VCaP (cell line): ENCODE data around the gene SCYL2.
A peak's percentile ranks its signal among the peaks of the same experiment; 100 is the strongest.
"Not testable (repeated sequence)": the region's sequence is repeated elsewhere in the genome, so short reads cannot be mapped to it uniquely, and the experiment has no call there.

Experiments used
- H3K27ac ChIP-seq: fragments of 450-650 bp; 2 replicates; pipeline ENCODE4 v1.5.1; 2017
- CTCF ChIP-seq: fragments of 450-650 bp; conservative IDR thresholded peaks from 2 replicates; pipeline ENCODE4 v1.5.1; 2017; ENCODE audit warnings: mild to moderate bottlenecking, moderate library complexity

SCYL2 gene

DNA sequence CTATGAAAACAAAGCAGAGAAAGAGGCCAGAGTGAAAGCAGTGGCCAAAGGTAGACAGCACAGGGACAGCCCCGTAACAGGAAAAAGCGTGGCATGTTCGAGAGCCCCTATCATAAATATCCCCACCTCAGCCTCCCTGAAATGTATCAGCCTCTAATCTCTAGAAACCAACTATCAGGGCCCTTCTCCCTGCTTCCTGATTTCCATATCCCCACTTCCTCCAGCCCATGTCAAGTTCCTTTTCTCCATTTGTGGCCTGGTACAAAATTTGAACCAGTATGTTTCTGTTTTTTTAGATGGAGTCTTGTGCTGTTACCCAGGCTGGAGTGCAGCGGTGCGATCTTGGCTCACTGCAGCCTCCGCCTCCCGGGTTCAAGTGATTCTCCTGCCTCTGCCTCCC is 17.0 kb upstream of the SCYL2 start:
- H3K27ac ChIP-seq, result peak overlapping the region; percentile 94; the same call in 1 of the 2 replicates
- TF ChIP-seq CTCF, result no peak

GRCh38 chr12:100251917-100252316 is 15.1 kb upstream of the SCYL2 start:
- H3K27ac ChIP-seq, result peak overlapping the region; percentile 94
- TF ChIP-seq CTCF, result no peak

GRCh38 chr12:100253437-100253836 is 13.5 kb upstream of the SCYL2 start:
- TF ChIP-seq CTCF, result no peak
- peak overlapping the region; percentile 94 for H3K27ac ChIP-seq

- no peak for TF ChIP-seq CTCF
- peak overlapping the region; percentile 94; the same call in 1 of the 2 replicates for H3K27ac ChIP-seq
Measured at GRCh38 chr12:100254876-100255275, 12.1 kb upstream of the SCYL2 start.

DNA sequence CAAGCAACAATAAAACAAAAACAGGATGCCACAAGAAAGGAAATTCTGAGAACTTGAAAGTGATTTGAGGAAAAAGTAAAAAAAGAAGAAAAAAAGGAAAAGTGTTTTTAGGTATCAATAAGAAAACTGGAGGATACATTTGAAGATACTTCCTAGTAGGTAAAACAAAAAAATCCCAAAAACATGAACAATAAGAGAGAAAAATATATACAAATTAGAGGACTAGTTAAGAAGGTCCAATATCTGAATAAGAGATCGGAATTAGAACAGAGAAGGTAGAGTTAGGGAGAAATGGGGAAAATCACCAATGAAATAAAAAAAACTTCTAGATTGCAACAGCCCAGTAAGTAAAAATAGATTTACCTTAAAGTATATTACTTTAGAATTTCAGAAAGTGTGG is 8.8 kb upstream of the SCYL2 start:
- H3K27ac ChIP-seq, result no peak overlapping the region
- TF ChIP-seq CTCF, result no peak

- no peak for TF ChIP-seq CTCF
- no peak overlapping the region for H3K27ac ChIP-seq
Measured at GRCh38 chr12:100263131-100263530, 3.8 kb upstream of the SCYL2 start.

GRCh38 chr12:100265107-100265506 is 1.9 kb upstream of the SCYL2 start:
- not testable (repeated sequence) for H3K27ac ChIP-seq

DNA sequence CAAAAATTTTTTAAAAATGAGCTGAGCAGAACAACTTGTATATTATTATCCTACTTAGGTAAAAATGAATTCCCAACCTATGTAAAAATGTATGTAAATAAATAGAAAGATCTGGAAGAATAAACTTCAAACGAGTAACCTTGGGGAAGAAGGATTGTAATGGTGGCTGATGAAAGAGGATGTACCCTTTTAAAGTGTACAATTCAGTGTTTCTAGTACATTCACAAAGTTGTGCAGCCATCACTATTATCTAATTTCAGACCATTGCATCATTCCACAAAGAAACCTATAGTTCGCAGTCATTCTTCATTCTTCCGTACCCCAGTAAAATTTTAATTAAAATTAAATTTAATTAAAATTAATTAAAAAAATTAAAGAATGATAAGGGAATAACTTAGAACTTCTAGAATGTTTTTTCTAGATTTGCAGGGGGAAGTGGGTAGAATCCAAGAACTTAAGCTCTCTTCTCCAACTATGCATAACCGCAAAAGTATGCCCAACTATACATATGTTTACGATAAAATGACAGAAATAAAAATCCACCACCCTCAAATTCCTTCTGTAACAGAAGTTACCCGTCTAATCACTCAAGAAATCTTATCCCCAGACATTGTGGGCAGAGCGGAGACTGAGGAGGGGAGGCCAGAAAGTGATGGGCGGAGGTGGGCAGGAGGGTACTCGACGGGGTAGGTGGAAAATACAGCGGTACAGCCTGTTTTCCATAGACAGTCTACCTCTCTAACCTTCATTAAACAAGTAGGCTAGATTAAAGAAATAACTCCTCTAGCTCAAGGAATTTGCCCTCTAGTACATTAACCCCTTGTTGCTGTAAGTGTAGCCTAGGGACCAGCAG is 1.0 kb upstream of the SCYL2 start:
- H3K27ac ChIP-seq, result peak overlapping the region; percentile 95
- TF ChIP-seq CTCF, result no peak
